BE2C (cell line): ENCODE measurements around the gene RIN3.

Experiments
- DNase-seq: peaks from one replicate; pipeline ENCODE4 v3.0.0-alpha.2; 2020
- H3K27me3 ChIP-seq: fragments of 250-450 bp; sonication (Bioruptor Pico); 2 replicates; pipeline ENCODE4 v1.5.1; 2020; ENCODE audit warnings: mild to moderate bottlenecking
- H3K36me3 ChIP-seq: fragments of 250-450 bp; sonication (Bioruptor Pico); 2 replicates; pipeline ENCODE4 v1.5.1; 2020; ENCODE audit warnings: mild to moderate bottlenecking
- H3K4me1 ChIP-seq: fragments of 250-450 bp; sonication (Bioruptor Pico); 2 replicates; pipeline ENCODE4 v1.5.1; 2020
- H3K4me3 ChIP-seq: 2 replicates; pipeline ENCODE4 v1.5.1; 2011; ENCODE audit warnings: low read depth, low read length
- H3K9me3 ChIP-seq: fragments of 250-450 bp; sonication (Bioruptor Pico); 2 replicates; pipeline ENCODE4 v1.5.1; 2020
- TF ChIP-seq, protein P1 (sequence below): IDR thresholded peaks from 2 replicates; pipeline ENCODE4 v1.5.1; 2012; ENCODE audit warnings: mild to moderate bottlenecking, low read depth, low read length

The RIN3 gene

DNA sequence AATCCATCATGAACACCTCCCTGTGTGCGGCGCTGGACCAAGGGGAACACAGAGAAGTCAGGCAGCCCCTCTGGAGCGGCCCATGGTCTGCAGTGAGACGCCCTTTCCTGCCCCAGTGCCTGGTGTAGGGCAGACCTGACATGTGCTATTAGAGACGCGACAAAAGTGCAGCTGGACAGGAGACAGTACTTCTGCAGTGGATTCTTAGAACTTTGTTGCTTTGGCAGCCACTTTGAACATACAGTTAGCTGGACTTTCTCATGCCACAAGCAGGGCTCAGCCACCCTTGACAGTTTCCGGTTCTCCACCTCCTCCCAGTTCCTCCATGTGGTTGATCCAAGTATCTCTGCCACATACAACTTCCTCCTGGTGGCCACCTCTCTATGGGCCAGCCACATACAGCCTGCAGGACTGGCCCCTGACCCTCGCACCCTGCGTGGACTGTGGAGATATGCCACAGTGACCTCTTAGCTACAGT, 188.9 kb downstream of the RIN3 start:
- no peaks in the 10 kb centered on the region for H3K36me3 ChIP-seq
- no peak overlapping the region for H3K4me3 ChIP-seq
- no peaks in the 10 kb centered on the region; the same call in 1 of the 2 replicates for H3K27me3 ChIP-seq
- no peaks in the 10 kb centered on the region for H3K4me1 ChIP-seq
- no peaks in the 10 kb centered on the region for H3K9me3 ChIP-seq
- TF ChIP-seq, protein P1, sequence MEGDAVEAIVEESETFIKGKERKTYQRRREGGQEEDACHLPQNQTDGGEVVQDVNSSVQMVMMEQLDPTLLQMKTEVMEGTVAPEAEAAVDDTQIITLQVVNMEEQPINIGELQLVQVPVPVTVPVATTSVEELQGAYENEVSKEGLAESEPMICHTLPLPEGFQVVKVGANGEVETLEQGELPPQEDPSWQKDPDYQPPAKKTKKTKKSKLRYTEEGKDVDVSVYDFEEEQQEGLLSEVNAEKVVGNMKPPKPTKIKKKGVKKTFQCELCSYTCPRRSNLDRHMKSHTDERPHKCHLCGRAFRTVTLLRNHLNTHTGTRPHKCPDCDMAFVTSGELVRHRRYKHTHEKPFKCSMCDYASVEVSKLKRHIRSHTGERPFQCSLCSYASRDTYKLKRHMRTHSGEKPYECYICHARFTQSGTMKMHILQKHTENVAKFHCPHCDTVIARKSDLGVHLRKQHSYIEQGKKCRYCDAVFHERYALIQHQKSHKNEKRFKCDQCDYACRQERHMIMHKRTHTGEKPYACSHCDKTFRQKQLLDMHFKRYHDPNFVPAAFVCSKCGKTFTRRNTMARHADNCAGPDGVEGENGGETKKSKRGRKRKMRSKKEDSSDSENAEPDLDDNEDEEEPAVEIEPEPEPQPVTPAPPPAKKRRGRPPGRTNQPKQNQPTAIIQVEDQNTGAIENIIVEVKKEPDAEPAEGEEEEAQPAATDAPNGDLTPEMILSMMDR: no peak
- no peak for DNase-seq

DNA sequence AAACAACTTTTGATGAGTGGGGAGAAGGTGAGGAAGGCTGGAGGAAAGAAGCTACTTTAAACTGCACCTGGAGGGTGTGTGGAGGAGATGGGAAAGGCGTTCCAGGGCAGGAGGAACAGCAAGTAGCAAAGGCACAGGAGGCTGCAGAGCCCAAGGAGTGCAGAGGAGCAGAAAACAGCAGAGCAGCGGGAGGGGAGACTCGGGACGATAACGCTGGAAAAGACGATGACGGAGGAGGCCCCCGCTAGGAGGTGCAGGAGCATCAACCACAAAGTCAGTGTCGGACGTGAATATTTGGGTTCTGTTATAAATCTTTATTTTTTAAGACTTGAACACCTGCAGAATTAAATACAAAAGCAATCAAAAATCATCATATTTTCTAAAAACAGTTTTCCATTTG, 189.9 kb downstream of the RIN3 start:
- H3K4me1 ChIP-seq: no peaks in the 10 kb centered on the region
- DNase-seq: no peak
- no peaks in the 10 kb centered on the region for H3K36me3 ChIP-seq
- TF ChIP-seq, protein P1: no peak
- H3K4me3 ChIP-seq: no peak overlapping the region
- no peaks in the 10 kb centered on the region for H3K27me3 ChIP-seq
- no peaks in the 10 kb centered on the region for H3K9me3 ChIP-seq

DNA sequence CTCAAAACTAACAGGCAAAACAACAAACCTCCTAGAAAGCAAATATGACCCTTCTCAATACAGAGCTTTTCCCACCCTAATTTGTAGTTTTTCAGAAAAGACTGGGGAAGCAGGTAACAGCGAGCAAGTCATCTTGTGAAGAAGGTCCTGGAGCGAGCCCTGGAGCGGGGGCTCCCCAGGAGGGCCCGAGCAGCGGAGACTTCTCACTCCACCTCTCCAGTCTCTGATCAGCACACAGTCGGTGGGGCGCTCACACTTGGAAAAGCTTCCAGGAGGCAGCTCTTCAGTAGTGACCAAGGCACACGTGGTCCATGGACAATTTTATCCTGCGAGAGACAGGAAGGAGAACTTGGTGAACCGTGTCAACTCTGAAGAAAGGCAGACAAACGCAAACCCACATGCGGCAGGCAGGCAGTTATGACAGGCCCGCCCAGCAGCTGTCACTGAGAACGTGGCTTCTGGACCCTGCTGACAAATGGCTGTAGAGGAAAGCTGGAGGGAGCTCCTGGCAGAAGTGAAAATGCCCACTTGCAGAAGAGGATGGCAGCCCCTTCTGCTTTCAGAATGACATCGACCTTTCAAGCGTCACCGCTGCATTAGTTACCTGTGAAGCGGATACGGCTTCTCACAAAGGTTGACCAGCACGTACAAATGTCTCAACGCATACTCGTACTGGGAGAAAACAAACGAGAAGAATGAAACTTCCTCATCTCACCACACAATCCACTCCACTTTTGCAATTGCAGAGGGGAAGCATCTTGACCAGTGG, 190.6 kb downstream of the RIN3 start:
- no peak for DNase-seq
- Histone ChIP-seq H3K27me3 (no peaks in the 10 kb centered on the region), H3K36me3 (peaks cover under 1% of the 10 kb centered on the region; the same call in 1 of the 2 replicates), H3K4me3 (no peak overlapping the region), H3K9me3 (no peaks in the 10 kb centered on the region), H3K4me1 (no peaks in the 10 kb centered on the region)
- TF ChIP-seq, protein P1: no peak

DNA sequence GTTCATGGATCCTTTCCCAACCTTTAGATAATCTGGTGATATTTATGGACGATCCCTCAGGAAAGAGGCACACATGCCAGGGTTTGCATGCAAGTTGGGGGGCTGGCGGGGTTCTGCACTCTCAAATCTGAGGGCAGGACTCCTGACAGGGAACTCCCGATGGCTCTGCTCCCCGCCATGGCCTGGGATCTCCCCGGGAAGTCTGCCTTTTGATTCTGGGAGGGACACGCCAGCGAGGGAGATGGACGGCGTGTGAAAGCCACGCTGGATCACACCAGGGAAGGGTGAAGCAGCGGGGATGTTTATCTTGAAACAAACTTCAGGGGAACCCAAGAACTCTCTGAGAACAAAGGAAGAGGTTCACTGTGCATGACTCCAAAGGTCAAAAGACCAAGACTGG, 191.2 kb downstream of the RIN3 start:
- Histone ChIP-seq H3K4me3 (no peak overlapping the region), H3K27me3 (no peaks in the 10 kb centered on the region), H3K36me3 (peaks cover 4% of the 10 kb centered on the region; the same call in 1 of the 2 replicates), H3K4me1 (no peaks in the 10 kb centered on the region), H3K9me3 (no peaks in the 10 kb centered on the region)
- DNase-seq: no peak
- TF ChIP-seq, protein P1: no peak

DNA sequence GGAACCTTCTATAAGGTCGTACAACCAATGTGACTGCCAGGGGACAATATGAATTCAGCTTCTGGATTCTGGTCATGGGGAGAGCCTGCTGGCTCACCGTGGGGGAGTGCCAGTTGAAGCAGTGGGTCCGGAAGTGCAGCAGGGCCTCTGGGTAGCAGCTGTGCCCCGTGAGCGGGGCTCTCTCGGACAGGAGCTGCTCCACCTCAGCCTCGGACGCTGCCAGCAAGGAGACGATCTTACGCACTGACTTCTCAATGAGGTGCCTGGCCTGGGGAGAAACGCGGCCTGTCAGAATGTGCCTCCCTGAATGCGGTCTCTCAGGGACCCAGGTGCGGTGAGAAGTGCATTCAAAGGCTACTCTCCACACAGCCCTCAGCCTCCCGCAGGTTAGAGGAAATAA, 192.8 kb downstream of the RIN3 start:
- Histone ChIP-seq H3K36me3 (peaks cover 9% of the 10 kb centered on the region), H3K9me3 (no peaks in the 10 kb centered on the region), H3K27me3 (no peaks in the 10 kb centered on the region), H3K4me1 (no peaks in the 10 kb centered on the region), H3K4me3 (no peak overlapping the region)
- DNase-seq: no peak
- TF ChIP-seq, protein P1: no peak

DNA sequence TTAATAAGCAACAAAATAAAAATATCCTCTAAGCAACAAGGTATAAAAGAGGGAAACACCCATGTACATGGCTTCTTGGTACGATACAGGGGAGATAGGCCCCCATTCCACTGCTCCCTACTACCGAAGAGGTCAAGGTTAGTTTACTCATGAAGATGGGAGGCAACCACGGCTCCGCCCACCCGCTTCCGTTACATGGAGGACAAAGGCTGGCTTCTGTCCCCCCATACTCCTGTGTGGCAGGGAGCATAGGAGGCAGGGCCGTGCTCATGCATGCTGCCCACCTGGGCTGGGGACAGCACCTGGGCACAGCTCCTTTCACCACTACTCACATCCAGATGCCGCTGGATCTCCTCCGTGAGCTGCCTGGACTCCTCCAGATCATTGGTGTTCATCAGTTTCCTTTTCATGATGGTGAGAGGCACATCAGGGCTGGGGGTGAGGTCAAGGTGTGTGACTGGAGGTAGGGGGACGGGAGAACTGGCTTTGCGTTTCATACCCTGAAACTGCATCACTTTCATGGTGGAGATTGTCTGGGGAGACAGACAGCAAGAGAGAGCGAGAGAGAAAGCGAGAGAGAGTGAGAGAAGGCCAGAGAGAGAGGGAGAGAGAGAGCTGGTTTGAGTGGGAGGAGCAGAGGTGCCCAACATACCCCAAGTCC, 195.9 kb downstream of the RIN3 start:
- no peaks in the 10 kb centered on the region for H3K4me1 ChIP-seq
- no peak overlapping the region for H3K4me3 ChIP-seq
- H3K36me3 ChIP-seq: peaks cover 9% of the 10 kb centered on the region
- no peaks in the 10 kb centered on the region for H3K27me3 ChIP-seq
- H3K9me3 ChIP-seq: no peaks in the 10 kb centered on the region
- DNase-seq: no peak
- TF ChIP-seq, protein P1: no peak
